Astrocyte (in vitro differentiated cells and primary cell): ENCODE data around the gene ACOT7.

Source experiments
- EZH2 ChIP-seq: IDR thresholded peaks from 2 replicates; pipeline ENCODE4 v1.6.1; 2012; ENCODE audit warnings: mild to moderate bottlenecking, low read length, inconsistent platforms; ENCODE audit not compliant: insufficient read depth
- TF ChIP-seq, protein P1 (sequence below): IDR thresholded peaks from 2 replicates; pipeline ENCODE4 v1.5.1; 2011; ENCODE audit warnings: low read depth, mild to moderate bottlenecking, inconsistent platforms, low read length, moderate library complexity; ENCODE audit not compliant: insufficient read depth

DNA sequence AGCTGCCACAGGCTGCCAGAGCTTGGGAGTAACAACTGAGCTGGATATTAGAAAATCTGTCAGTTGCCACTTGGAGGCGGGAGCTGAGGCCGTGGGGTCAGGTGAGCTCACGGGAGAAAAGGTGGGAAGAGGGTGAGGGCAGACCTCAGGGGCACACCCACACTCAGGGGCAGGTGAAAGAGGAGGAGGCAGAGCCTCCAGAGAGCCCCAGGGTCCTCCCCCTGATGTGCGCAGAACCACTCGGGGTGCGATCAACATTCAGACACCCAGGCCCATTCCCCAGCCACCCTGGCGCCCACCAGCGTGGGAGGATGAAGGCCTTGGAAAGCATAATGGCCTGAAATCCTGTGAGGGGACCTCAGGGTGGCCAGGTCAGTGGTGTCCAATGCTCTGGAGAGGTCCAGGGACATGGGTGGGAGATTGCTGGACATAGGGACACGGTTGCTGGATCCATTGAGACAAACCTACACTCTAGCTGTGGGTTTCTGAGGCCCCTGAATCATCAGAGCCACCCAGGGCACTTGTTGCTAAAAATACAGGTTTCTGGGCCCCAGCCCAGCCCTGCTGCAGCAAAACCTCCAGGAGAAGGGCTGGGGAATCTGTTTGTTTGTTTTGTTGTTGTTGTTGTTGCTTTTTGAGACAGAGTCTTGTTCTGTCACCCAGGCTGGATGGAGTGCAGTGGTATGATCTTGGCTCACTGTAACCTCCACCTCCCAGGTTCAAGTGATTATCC, 83.3 kb downstream of the ACOT7 start:
- TF ChIP-seq, protein P1, sequence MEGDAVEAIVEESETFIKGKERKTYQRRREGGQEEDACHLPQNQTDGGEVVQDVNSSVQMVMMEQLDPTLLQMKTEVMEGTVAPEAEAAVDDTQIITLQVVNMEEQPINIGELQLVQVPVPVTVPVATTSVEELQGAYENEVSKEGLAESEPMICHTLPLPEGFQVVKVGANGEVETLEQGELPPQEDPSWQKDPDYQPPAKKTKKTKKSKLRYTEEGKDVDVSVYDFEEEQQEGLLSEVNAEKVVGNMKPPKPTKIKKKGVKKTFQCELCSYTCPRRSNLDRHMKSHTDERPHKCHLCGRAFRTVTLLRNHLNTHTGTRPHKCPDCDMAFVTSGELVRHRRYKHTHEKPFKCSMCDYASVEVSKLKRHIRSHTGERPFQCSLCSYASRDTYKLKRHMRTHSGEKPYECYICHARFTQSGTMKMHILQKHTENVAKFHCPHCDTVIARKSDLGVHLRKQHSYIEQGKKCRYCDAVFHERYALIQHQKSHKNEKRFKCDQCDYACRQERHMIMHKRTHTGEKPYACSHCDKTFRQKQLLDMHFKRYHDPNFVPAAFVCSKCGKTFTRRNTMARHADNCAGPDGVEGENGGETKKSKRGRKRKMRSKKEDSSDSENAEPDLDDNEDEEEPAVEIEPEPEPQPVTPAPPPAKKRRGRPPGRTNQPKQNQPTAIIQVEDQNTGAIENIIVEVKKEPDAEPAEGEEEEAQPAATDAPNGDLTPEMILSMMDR: no peak
- no peak for TF ChIP-seq EZH2
